GM12865 (cell line): ENCODE data around the gene PTPRN2.

Source experiments
- DNase-seq: peaks from one replicate; pipeline ENCODE4 v3.0.0; 2010; ENCODE audit warnings: low read depth
- H3K4me3 ChIP-seq: 2 replicates; pipeline ENCODE4 v1.5.1; 2011; ENCODE audit warnings: mild to moderate bottlenecking, low read depth, low read length, control low read depth
- CTCF ChIP-seq: IDR thresholded peaks from 2 replicates; pipeline ENCODE4 v1.5.1; 2011; ENCODE audit warnings: low read length, control low read depth, low read depth, inconsistent platforms; ENCODE audit not compliant: insufficient read depth; ENCODE audit errors: missing control alignments

PTPRN2 gene

GRCh38 chr7:157787275-157787701 lies 800.3 kb downstream of the PTPRN2 start:
- DNase-seq = no peak
- TF ChIP-seq CTCF = no peak
- no peak overlapping the region for H3K4me3 ChIP-seq

GRCh38 chr7:157786375-157787274 lies 801.0 kb downstream of the PTPRN2 start:
- no peak for TF ChIP-seq CTCF
- DNase-seq = no peak
- H3K4me3 ChIP-seq = no peak overlapping the region

GRCh38 chr7:157785486-157786186 lies 802.0 kb downstream of the PTPRN2 start:
- DNase-seq = no peak
- H3K4me3 ChIP-seq = no peak overlapping the region
- TF ChIP-seq CTCF = no peak

GRCh38 chr7:157784979-157785441 lies 802.6 kb downstream of the PTPRN2 start:
- DNase-seq = no peak
- no peak for TF ChIP-seq CTCF
- H3K4me3 ChIP-seq = no peak overlapping the region

- no peak overlapping the region for H3K4me3 ChIP-seq
- no peak for DNase-seq
- TF ChIP-seq CTCF = no peak
Observed at GRCh38 chr7:157784041-157784835, 803.4 kb downstream of the PTPRN2 start.

- no peak overlapping the region for H3K4me3 ChIP-seq
- DNase-seq = no peak
- TF ChIP-seq CTCF = no peak
Observed at GRCh38 chr7:157782041-157782440, 805.6 kb downstream of the PTPRN2 start.
